Liver (tissue), 9 donors: ENCODE results near the gene PTPRN. TPM values are rescaled to one million over a fixed set of nuclear protein-coding genes. Genes with fewer than 3 reads are reported as not detected.

Experiments used
- DNase-seq: peaks from one replicate; pipeline ENCODE4 v3.0.0-alpha.2; 2017; ENCODE audit warnings: low spot score
- H3K27ac ChIP-seq, 2 donors: one replicate each; pipeline ENCODE4 v1.7.0; 2013; ENCODE audit warnings: inconsistent platforms in 2 of 2, low read length in 2 of 2, control low read depth in 1 of 2, low read depth in 1 of 2, mild to moderate bottlenecking in 1 of 2
- H3K27me3 ChIP-seq, 4 donors: one replicate each; pipeline versions ENCODE4 v1.6.1 to v1.7.0; 2013; ENCODE audit warnings: low read length in 3 of 4, inconsistent platforms in 1 of 4, mild to moderate bottlenecking in 1 of 4, moderate library complexity in 1 of 4; ENCODE audit not compliant: control insufficient read depth in 4 of 4, insufficient read depth in 4 of 4
- H3K36me3 ChIP-seq, 4 donors: one replicate each; pipeline versions ENCODE4 v1.6.1 to v1.7.0; 2013; ENCODE audit warnings: low read length in 3 of 4, mild to moderate bottlenecking in 3 of 4, low read depth in 1 of 4, moderate library complexity in 1 of 4; ENCODE audit not compliant: control insufficient read depth in 4 of 4, insufficient read depth in 3 of 4
- H3K4me1 ChIP-seq, 4 donors: one replicate each; pipeline versions ENCODE4 v1.6.1 to v1.7.0; 2013; ENCODE audit warnings: low read length in 3 of 4, mild to moderate bottlenecking in 3 of 4, moderate library complexity in 1 of 4; ENCODE audit not compliant: control insufficient read depth in 4 of 4, insufficient read depth in 4 of 4
- H3K4me3 ChIP-seq, 3 donors: one replicate each; pipeline versions ENCODE4 v1.6.1 to v1.7.0; 2013; ENCODE audit warnings: low read length in 3 of 3, control low read depth in 1 of 3, low read depth in 1 of 3, mild to moderate bottlenecking in 1 of 3
- H3K9ac ChIP-seq, 2 donors: one replicate each; pipeline ENCODE4 v1.7.0; 2013; ENCODE audit warnings: low read length in 2 of 2, mild to moderate bottlenecking in 2 of 2, moderate library complexity in 2 of 2, control low read depth in 1 of 2, low read depth in 1 of 2
- H3K9me3 ChIP-seq, 4 donors: one replicate each; pipeline versions ENCODE4 v1.6.1 to v1.7.0; 2013; ENCODE audit warnings: low read length in 3 of 4; ENCODE audit not compliant: control insufficient read depth in 4 of 4
- ATF3 ChIP-seq: IDR thresholded peaks from 2 replicates; pipeline ENCODE4 v1.6.1; 2016; ENCODE audit warnings: antibody characterized with exemption
- CTCF ChIP-seq: fragments of 150-350 bp; IDR thresholded peaks from 2 replicates; pipeline ENCODE4 v1.5.1; 2017; ENCODE audit warnings: improper control_type of control experiment, low read depth, low read length; ENCODE audit not compliant: missing input control
- EGR1 ChIP-seq, 2 donors: IDR thresholded peaks; 2 replicates each; pipeline ENCODE4 v1.6.1; 2016 to 2018; ENCODE audit warnings: antibody characterized with exemption in 2 of 2, low read depth in 2 of 2
- FOXA1 ChIP-seq: IDR thresholded peaks from 2 replicates; pipeline ENCODE4 v1.6.1; 2016; ENCODE audit warnings: antibody characterized with exemption
- FOXA2 ChIP-seq: IDR thresholded peaks from 2 replicates; pipeline ENCODE4 v1.6.1; 2016; ENCODE audit warnings: antibody characterized with exemption
- GABPA ChIP-seq, 2 donors: IDR thresholded peaks in 1 of 2; conservative IDR thresholded peaks in 1 of 2; 2 replicates each; pipeline ENCODE4 v1.6.1; 2016; ENCODE audit warnings: antibody characterized with exemption in 2 of 2, mild to moderate bottlenecking in 1 of 2, moderate library complexity in 1 of 2
- HNF4A ChIP-seq, 2 donors: conservative IDR thresholded peaks; 2 replicates each; pipeline ENCODE4 v1.6.1; 2016; ENCODE audit warnings: antibody characterized with exemption in 2 of 2, mild to moderate bottlenecking in 2 of 2
- HNF4G ChIP-seq: IDR thresholded peaks from 2 replicates; pipeline ENCODE4 v1.6.1; 2016; ENCODE audit warnings: antibody characterized with exemption
- MAX ChIP-seq: IDR thresholded peaks from 2 replicates; pipeline ENCODE4 v1.6.1; 2016; ENCODE audit warnings: antibody characterized with exemption
- NR2F2 ChIP-seq: IDR thresholded peaks from 2 replicates; pipeline ENCODE4 v1.6.1; 2016; ENCODE audit warnings: antibody characterized with exemption
- RAD21 ChIP-seq, 2 donors: IDR thresholded peaks; 2 replicates each; pipeline ENCODE4 v1.6.1; 2016; ENCODE audit warnings: antibody characterized with exemption in 2 of 2, mild to moderate bottlenecking in 2 of 2
- REST ChIP-seq: IDR thresholded peaks from 2 replicates; pipeline ENCODE4 v1.6.1; 2016; ENCODE audit warnings: antibody characterized with exemption, mild to moderate bottlenecking
- RXRA ChIP-seq, 2 donors: IDR thresholded peaks; 2 replicates each; pipeline ENCODE4 v1.6.1; 2017 to 2018; ENCODE audit warnings: antibody characterized with exemption in 2 of 2, mild to moderate bottlenecking in 1 of 2
- SP1 ChIP-seq: IDR thresholded peaks from 2 replicates; pipeline ENCODE4 v1.6.1; 2018; ENCODE audit warnings: antibody characterized with exemption, mild to moderate bottlenecking
- TAF1 ChIP-seq: conservative IDR thresholded peaks from 2 replicates; pipeline ENCODE4 v1.6.1; 2016; ENCODE audit warnings: antibody characterized with exemption, mild to moderate bottlenecking
- YY1 ChIP-seq: IDR thresholded peaks from 2 replicates; pipeline ENCODE4 v1.6.1; 2016; ENCODE audit warnings: antibody characterized with exemption, mild to moderate bottlenecking
- ZBTB33 ChIP-seq: IDR thresholded peaks from 2 replicates; pipeline ENCODE4 v1.6.1; 2016; ENCODE audit warnings: antibody characterized with exemption
- WGBS: extraction: QIAGEN DNeasy Blood & Tissue Kit; methylation state at CpG from one replicate; pipeline ENCODE4 v1.1.7; 2013; 5-methylcytosine and 5-hydroxymethylcytosine counted together
- polyA plus RNA-seq, 2 donors: library from polyadenylated mRNA; stranded (reverse) in 1 of 2; unstranded in 1 of 2; fragments of 200-250 nt in 1 of 2; fragments of >200 nt in 1 of 2; fragmentation: Nextera tagmentation in 1 of 2; extraction: Ambion mirVana in 1 of 2; gene quantifications; one replicate each; pipeline versions ENCODE4 v1.2.1 to v1.2.3, GENCODE V29; 2013 to 2015
- total RNA-seq, 2 donors: library from RNA; depleted of rRNA; stranded (reverse); fragments of >200 nt; gene quantifications; one replicate each; pipeline ENCODE4 v1.2.3, GENCODE V29; 2014
- donor health status: healthy.
- donor health status: healthy.
- donor health status: healthy.
- donor health status: healthy.
- donor health status: healthy.

The PTPRN gene
- total and polyA plus RNA-seq, 4 donors, result 2.2 TPM; not detected in 3

- H3K4me3 ChIP-seq, result no peak overlapping the region
- no peaks in the 10 kb centered on the region for H3K27me3 ChIP-seq
- WGBS, result 90% methylated on average over 5 of the region's 5 CpGs
- no peak overlapping the region for H3K27ac ChIP-seq
- H3K9ac ChIP-seq, result no peak overlapping the region
- no peaks in the 10 kb centered on the region for H3K36me3 ChIP-seq
- H3K4me1 ChIP-seq, result peaks cover 0 to 5% (median 4%) of the 10 kb centered on the region in 4 donors
- H3K9me3 ChIP-seq, result no peaks in the 10 kb centered on the region
- TF ChIP-seq HNF4G, result no peak
- TF ChIP-seq ZBTB33, result no peak
- TF ChIP-seq NR2F2, result no peak
- no peak for TF ChIP-seq GABPA (IDR thresholded peaks at IDR 0.05 in 1 of 2, conservative IDR thresholded peaks at IDR 0.05 in 1 of 2)
- TF ChIP-seq ATF3, result no peak
- TF ChIP-seq RAD21 (IDR thresholded peaks at IDR 0.05), result no peak
- TF ChIP-seq MAX, result no peak
- no peak for TF ChIP-seq EGR1 (IDR thresholded peaks at IDR 0.05; ENCODE audit: low read depth in 2 of 2)
- DNase-seq, result no peak
These were observed 15.4 kb downstream of the PTPRN start for GRCh38 chr2:219293736-219294231.

GRCh38 chr2:219292616-219293015, 16.6 kb downstream of the PTPRN start:
- DNase-seq, result no peak
- TF ChIP-seq FOXA2 (no peak), HNF4G (no peak), ATF3 (no peak), FOXA1 (no peak), RXRA (IDR thresholded peaks at IDR 0.05) (no peak), NR2F2 (no peak), GABPA (IDR thresholded peaks at IDR 0.05 in 1 of 2, conservative IDR thresholded peaks at IDR 0.05 in 1 of 2) (no peak), CTCF (no peak)
- WGBS, result 92% methylated on average over 9 of the region's 9 CpGs
- H3K4me1 ChIP-seq, result peaks cover 0 to 4% (median 3%) of the 10 kb centered on the region in 4 donors
- H3K4me3 ChIP-seq, result no peak overlapping the region
- H3K9ac ChIP-seq, result no peak overlapping the region
- no peaks in the 10 kb centered on the region for H3K9me3 ChIP-seq
- no peaks in the 10 kb centered on the region for H3K27me3 ChIP-seq
- no peaks in the 10 kb centered on the region for H3K36me3 ChIP-seq
- no peak overlapping the region for H3K27ac ChIP-seq

GRCh38 chr2:219291910-219292490, 17.2 kb downstream of the PTPRN start:
- H3K9me3 ChIP-seq, result no peaks in the 10 kb centered on the region
- H3K4me1 ChIP-seq, result peaks cover 0 to 4% (median 3%) of the 10 kb centered on the region in 4 donors
- no peaks in the 10 kb centered on the region for H3K27me3 ChIP-seq
- H3K27ac ChIP-seq, result no peak overlapping the region
- no peak for DNase-seq
- WGBS, result 79% methylated on average over 4 of the region's 4 CpGs
- H3K36me3 ChIP-seq, result no peaks in the 10 kb centered on the region
- no peak overlapping the region for H3K4me3 ChIP-seq
- no peak overlapping the region for H3K9ac ChIP-seq
- TF ChIP-seq REST, result no peak
- no peak for TF ChIP-seq SP1
- no peak for TF ChIP-seq HNF4G
- no peak for TF ChIP-seq TAF1
- TF ChIP-seq YY1, result no peak
- no peak for TF ChIP-seq RAD21 (IDR thresholded peaks at IDR 0.05)
- no peak for TF ChIP-seq GABPA (IDR thresholded peaks at IDR 0.05 in 1 of 2, conservative IDR thresholded peaks at IDR 0.05 in 1 of 2)
- no peak for TF ChIP-seq EGR1 (IDR thresholded peaks at IDR 0.05; ENCODE audit: low read depth in 2 of 2)
- no peak for TF ChIP-seq HNF4A (conservative IDR thresholded peaks at IDR 0.05)
- no peak for TF ChIP-seq ATF3
- no peak for TF ChIP-seq RXRA (IDR thresholded peaks at IDR 0.05)
